ENCODE data around the gene IGSF22.
A peak's percentile ranks its signal among the peaks of the same experiment; 100 is the strongest.

IGSF22 gene

DNA sequence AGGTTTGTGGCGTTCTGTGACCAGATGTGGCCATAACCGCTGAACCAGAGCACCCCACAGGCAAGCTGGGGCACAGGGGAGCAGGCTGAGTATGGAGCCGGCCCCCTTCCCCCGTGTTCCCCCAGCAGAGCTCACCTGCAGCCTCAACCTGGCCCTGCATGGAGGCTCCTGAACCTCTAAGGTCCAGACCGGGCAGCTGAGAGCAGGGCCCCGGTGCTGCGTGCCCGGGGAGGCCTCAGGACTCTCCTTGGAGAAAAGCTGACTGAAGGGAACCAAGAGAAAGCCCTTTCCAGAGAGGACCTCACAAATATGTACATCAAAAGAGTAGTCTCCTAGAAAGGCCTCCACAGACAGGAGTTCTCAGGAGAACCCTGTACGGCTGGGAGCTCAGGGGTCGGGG lies 17.4 kb upstream of the IGSF22 start:
- no peak for DNase-seq

DNA sequence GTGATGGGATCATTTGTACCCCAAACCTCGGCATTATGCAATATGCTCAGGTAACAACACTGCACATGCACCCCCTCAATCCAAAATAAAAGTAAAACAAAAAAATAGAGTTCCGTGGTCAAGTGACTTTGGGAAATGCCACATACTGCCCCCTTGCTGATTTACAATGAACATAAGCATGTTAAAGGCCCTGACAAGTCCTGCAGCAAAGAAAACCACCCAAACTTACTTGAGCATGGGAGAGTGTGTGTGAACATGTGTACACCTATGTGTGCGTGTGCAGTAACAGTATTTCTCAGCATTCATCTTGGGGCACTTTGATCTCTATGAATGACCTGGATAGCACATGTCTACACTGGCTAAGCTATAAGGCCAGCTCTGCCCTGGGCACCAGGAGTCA lies 15.8 kb upstream of the IGSF22 start:
- no peak for DNase-seq

DNA sequence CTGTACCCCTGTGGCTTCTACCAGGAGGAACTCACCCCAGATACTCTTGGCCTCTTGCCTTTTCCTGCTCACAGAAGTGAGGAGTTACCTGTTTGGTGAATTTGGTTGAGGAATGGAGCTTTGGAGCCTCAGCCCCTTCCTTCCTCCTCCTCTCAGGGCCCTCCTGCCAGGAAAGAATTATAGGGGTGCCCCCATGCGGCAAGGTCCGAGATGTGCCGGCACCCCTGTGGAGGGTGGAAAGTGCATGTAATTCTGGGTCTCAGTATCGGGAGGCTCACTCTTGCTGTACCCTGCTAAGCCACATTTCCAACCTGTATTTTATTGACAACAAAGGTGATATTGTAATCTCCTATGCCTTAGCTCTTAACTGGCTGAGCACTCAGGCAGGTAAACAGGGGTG lies 13.7 kb upstream of the IGSF22 start:
- DNase-seq = no peak

DNA sequence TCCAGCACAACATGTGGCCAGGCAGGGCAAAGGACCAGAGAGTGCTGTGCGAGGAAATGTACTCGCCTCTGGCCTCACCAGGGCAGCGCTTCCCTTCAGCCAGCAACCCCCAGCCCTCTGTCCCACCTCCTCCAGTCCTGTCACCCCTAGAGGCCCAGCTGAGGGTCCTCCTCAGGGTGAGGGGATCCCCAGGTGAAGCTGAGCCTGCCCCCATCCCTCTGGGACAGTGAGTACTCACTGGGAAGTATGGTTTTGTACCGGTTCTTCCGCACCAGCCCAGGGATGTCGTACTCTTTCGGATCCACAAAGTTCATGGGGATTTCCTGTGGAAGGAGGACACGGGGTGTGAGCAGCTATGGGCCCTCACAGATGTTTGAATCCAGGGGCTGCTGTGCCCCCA lies 11.7 kb upstream of the IGSF22 start:
- DNase-seq = no peak

DNA sequence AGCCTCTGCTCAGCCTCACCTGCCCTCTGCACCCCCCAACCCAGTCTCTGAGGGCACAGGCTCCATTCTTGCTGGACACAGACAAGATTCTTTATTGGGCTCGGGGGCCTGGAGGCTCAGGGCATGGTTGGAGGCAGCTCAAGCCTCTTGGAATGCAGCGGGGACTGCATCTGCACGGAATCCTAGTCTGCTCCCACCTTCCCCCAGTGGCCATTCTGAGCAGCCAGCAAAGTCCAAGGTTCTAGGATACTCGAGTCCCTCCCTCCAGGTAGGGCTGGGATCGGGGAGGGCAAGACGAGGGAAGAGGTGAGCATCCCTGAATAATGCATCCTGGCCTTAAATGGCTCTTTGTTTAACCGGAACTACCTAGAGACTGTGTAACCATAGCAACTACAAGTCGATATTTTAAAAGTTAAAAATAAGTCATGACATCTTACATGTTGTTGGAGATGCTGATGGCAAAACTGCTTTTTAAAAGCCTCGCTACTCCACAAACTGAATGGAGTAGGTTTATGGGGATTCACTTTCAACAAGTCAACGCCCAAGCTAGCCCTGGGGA lies 10.7 kb upstream of the IGSF22 start:
- no peak for DNase-seq

DNA sequence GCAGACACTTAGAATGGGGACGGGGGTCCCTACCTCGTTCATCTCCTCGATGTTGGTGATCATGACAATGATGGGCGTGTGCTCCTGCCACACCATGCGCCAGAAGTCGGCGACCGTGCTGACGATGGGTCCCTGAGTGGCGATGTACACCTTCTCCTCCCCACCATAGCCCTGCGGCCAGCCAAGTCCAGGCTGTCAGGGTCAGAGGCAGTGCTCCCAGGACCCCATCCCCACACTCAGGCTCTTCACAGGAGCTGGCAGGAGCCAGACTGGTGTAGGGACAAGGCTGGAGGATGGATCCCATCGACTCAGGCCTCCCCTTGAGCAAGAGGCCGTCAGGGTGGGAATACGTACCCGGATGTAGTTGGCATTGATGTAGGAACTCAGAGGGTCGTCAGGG lies 7.2 kb upstream of the IGSF22 start:
- DNase-seq = no peak

DNA sequence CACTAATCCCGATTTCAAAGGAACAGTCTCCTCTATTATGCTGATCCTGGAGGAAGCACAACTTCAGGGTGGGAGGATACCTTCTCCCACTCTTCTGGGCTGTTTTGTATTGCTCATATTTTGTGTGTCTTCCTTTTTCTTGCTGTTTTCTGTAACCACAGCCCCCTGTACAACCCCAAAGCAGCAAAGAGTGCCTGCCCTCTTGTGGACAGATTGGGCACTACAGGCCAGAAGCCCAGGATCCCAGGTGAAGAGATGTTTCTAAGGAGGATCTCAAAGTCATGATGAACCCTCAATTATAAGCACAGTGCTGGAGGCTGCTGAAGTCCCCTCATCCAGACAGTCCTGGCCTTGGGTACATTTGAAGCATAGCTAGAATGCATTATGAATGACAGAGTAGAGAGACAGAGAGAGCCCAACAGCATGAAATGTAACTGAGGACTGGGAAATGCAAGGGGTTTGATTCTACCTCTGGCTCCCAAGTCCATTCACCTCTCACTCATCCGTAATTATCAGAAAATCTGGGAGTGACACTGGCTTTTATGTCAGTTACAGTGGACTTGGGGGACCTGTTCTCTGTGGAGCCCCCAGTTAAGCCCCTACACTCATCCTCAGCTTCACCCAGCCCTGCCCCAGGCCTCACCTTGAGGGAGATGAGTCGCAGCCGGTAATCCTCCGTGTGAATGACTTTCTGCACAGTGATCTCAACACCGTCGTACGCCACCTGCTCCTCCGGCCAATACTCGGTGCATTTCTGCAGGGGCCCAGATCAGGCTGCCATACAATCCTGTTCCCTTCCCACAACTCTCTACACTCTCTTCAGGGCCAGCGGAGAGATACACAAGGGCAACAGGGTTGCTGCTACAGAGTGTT lies 6.2 kb upstream of the IGSF22 start:
- DNase-seq = peak; percentile 72

DNA sequence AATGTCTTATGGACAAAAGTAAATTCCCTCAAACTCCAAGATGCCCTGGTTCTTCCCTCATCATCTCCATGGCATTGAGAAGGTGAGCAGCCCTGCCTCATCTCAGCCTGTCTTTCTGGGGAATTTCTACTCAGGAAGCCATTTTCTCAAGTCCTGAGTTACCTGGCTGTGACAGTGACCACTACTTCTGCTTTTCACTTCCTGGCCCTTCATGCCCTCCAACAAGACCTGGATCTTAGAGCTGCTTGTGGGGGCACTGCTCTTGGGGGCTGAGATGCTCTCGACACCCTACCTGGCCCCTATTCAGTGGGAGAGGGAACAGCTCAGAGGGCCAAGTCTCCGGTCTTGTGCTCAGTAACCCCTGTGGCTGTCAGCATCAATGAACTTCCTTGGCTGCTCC lies 5.5 kb upstream of the IGSF22 start:
- no peak for DNase-seq

DNA sequence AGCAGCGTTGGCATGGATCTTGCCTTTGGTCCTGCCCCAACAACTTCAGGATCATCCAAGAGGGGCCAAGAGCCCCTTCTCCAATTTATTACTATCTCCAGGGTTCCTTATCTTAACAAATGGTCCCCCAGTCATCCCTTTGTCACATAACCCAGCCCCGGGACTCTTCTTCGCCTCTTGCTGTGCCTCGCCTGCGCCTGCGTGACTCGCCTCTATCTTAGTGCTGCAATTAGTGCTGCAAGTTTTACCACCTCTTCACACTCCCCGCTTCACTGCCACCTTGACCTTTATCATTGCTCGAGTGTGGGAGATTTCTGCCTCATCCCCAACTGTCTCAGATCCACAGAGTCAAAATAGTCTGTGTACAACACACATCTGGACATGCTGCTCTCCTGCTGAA lies 4.0 kb upstream of the IGSF22 start:
- DNase-seq = no peak

DNA sequence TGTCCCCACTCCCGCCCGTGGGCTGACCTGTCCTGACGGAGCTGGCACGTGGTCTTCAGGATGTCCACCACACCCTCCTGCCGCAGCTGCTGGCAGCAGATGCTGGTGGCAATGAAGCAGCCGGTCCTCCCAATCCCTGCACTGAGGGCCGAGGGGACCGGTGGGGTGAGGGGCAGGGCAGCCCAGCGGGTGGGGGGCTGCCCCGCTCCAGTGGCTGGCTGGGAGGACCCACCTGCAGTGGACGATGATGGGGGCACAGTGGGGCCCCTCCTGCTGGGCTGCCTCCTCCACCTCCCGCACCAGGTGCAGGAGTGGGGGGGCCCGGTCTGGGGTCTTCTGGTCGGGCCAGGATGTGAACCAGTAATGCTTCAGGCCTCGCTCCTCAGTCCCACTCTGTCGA lies 3.4 kb upstream of the IGSF22 start:
- no peak for DNase-seq

DNA sequence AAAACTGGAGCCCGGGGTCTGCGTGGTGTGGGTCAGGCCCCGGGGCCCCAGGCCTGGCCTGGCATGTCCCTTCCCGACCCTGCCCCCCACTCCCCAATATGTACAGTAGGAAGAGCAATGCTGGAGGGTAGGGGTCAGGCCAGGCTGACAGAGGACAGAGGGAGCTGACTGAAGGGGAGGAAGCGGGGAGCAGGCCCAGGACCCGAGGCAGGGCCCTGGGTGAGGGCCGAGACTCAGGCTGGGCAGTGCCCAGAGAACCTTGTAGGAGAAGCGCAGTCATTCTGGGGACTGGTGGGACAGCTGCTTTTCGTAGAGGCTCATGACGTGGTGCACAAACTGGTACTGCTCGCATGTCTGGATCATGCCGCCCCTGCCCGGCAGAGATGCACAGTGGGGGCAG lies 2.7 kb upstream of the IGSF22 start:
- DNase-seq = no peak

DNA sequence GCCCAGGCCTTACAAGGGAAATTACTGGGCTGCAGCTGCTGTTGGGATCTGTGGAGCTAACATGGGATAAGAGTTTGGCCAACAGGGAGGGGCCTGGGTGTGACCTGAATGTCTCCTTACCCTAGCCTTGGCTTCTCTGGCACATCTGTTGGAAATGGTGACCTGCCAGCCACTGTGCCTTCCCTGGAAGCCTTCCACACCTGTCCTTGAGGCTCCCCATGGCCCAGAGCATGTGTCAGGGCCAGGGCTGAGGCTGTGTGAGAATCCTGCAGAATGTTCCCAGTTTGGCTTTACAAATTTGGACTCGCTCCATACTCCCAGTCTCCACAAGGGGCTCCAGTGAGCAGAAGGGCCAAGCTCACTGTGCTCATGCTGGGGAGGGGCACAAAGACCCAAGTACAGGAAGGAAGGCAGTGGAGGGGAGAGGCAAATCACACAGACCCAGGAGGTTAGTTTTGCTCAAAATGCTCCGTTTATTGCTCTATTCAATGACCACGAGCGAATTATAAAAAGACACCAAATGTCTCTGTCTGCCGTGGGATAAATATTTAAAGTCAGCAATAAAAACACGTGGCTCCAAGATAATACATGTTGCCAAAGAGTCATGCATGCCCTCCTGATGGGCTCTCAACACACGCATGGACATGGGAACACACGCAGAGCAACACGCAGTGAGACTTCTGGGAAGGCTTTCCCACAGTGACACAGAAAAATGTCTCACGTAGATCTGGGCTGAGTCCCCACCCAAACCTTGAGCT lies 1.7 kb upstream of the IGSF22 start:
- peak; percentile 71 for DNase-seq

DNA sequence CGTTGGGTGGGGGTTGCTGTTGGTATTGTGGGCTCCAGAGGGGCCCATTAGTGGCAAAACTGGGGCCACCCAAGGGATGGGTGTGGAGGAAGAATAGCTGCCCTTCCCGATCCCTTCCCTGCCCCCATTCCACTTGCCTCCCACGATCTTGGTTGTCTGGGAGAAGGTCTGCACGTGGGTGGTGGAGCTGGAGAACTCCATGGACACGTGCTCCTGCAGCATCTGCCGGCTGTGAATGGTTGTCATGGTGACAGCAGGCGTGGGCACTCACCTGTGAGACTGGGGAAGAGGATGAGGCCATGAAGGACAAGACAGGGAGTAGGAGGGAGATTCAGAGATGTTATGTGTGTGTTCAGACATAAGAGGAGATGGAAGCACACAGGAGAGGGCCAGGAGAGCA lies 2.0 kb downstream of the IGSF22 start:
- no peak for DNase-seq

DNA sequence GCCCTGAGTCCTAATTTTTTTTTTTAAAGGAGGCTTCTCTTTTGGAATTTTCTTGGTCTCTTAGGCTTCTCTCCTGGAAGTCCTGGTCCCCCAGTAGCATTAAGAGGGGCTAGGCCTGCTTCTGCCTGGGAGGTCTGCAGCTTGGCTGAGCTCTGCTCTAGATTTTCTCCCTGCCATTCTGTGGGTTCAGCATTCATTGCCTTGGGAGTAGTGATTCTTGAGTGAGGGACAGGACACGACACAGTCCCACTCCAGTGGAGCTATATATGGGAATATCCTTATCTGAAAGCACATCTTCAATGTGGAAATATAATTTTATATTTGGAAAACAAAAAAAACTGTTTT lies 3.7 kb downstream of the IGSF22 start:
- no peak for DNase-seq

DNA sequence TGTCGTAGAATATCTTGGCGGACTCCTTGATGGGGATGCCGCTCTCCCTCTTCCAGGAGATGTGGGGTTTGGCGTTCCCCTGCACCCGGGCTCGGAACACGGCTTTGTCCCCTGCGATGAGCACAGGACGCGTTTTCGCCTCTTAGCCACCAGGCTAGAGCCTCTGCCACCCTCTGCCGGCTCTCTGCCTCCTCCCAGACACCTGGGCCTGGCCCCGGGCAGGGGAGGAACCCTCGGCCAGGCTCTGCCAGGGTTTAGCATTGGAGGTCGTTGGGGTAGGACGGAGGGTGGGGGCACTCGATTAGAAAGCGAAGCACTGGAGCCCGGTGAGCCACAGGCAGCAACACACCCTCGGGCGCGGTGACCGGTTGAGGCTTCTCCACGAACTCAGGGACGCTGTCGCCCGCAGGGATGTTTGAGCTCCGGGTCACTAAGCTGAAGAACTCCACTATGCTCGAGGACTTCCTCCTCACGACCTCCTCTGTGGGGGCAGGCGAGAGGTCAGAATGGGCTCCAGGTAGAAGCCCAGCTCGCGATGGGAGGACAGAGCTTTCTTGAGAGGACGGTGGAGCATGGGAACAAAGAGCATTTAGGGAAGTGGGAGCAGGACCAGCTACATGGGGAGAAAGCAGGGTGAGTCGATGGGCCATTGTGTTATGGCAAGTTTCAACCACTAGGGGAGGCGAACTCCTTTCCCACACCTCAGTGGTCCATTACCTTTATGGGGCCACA lies 4.3 kb downstream of the IGSF22 start:
- DNase-seq = peak; percentile 65

DNA sequence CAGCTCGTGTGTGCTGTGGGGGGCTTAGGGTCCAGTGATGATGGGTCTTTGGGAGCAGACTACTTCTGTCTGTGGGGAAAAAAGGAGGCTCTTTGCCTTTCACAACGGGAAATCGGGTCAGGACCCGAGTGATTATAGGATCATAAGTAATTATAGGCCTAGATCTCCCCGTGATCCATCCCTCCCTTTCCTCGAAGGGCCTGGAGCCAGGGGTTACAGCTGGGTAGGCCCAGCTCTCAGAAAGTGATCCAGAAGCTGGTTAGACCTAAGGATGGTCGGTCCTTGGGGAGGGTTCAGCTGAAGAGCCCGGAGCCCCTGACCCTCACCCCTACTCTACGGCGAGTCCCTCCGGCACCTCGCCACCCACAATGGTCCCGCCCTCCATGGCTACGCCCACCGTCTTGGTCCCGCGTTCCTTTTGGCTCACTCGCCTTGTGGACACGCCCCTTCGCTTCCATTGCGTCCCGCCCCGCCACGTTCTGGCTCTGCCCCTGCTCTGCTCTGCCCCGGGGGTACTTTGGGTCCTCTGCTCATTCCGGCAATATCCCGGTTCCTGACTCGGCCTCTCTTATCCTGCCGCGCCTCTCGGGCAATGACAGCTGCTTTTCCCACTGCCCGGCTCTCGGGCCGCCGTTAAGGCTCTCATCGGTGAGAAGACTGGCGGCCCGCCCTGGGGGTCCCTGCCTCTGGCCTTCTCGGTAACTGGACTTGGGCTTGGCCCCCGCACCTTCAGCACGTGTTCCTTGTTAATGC lies 5.0 kb downstream of the IGSF22 start:
- DNase-seq = peak; percentile 86

DNA sequence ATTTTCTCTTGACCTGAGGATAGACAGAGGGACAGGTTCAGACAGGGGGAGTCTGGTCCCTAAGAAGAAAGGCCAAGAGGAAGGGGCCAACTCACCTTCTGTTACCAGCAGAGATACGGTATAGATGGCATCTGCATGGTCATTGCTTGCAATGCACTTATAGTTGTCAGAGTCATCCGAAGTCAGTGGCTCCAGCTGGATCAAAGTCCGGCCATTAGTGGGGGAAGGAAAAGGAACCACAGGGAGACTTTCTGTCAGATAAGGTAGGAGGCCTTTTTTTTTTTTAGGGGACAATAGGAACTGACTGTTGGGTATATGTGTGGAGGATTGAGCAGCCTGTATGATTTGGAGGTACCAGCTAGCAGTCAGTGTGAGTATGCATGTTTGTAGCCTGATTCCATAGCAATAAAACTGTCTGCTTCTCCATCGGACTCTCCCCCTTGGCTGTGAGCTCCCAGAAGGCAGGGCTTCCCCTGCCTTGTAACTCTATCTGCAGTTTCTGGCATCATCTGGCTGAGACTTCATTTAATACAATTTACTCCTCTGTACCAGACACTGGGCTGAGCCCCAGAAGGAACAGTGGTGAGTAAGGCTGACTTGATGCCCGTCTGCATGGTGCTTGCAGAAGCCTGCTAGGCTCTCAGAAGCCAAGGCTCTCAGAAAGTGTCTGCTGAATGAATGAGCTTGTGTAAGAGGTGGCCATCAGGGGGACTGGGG lies 5.7 kb downstream of the IGSF22 start:
- DNase-seq = no peak

DNA sequence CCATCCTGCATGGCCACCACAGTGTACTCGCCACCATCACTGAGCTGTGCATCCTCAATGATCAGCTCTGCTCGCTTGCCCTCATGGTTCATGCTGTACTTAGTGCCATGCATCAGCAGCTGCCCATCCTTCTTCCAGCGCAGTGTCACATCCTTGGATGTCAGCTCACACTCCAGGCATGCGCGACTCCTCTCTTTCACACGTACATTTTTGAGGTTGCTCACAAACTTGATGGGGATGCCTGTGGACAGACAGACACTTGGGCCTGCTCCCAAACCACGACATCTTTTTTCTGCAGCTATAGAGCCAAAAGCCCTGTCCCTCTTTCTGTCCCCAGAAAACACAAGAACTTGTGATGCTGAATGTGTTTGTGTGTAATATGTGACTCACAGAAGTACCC lies 10.5 kb downstream of the IGSF22 start:
- DNase-seq = no peak

DNA sequence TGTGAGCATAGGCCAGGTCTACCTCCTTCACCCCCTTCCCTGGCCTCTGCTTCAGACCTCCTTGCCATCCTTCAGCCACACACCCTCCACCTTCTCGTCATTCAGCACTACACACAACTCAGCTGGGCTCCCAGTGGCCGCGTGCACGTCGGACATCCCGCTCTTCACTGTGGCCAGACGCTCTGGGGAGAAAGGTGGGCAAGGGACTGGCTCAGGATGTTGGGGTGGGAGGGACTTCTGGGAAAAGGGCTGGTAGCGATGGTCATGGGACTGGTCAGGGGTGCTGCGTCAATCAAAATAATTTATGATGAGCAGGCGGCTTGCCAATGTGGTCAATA lies 11.6 kb downstream of the IGSF22 start:
- no peak for DNase-seq

DNA sequence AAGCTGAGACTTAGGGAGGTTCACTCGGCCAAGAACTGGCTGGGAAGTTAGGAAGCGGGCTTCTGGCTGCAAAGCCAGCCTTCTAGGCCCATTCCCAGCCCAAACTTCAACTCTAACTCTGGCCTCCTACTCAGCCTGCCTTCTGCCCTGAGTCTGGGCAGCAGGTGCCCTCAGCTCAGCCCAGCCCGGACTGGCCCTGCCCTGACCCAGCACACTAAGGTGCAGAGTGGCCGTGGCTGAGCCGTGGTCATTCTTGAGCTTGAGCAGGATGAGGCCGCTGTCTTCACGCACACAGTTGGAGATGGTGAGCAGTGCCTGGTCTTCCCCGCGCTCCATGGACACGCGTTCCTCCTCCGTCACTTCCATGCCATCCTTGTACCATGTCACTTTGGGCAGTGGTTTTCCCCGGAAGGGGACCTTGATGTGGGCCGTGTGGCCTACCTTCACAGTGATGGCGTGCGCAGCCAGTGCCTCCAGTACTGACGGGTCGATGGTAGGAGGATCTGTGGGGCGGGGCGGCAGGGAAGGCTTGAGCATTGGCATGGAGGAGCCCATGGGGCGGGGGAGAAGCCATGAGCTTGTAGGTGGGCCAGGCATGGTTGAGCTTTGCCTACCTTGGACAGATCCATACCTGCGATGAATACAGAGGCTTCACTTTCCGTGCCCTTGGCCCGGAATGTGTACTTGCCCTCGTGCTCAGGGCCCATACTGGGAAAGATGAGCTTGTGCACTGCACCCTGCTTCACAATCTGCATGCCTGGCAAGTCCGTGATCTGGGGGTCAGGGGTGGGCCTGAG lies 12.1 kb downstream of the IGSF22 start:
- DNase-seq = no peak

DNA sequence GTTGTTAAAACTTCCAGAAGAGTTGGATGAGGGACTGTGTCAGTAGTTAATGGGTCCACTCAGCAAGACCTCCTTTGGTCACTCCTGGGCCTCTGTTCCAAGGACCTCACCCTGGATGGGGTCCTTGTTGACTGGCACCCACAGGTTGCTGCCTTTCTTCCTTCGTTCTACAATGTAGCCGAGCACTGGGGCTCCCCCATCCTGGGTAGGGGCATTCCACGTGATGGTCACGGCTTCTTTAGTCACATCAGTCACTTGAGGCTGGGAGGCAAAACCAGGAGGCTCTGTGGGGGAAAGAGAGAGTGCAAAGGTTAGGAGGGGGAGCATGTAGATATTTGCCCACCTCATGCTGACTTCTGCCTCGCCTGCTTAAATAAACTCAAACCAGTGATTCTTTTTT lies 15.4 kb downstream of the IGSF22 start:
- DNase-seq = no peak

Measured in hematopoietic multipotent progenitor cell treated with erythropoietin and hydrocortisone succinate and interleukin-3 and kit ligand, for 4 days (in vitro differentiated cells).